Kidney tubule cell (primary cell): Measurements from ENCODE around the gene IRF2.

Experiments used
- DNase-seq: peaks from one replicate; pipeline ENCODE4 v3.0.0-alpha.2; 2018; ENCODE audit warnings: low spot score

The IRF2 gene

DNA sequence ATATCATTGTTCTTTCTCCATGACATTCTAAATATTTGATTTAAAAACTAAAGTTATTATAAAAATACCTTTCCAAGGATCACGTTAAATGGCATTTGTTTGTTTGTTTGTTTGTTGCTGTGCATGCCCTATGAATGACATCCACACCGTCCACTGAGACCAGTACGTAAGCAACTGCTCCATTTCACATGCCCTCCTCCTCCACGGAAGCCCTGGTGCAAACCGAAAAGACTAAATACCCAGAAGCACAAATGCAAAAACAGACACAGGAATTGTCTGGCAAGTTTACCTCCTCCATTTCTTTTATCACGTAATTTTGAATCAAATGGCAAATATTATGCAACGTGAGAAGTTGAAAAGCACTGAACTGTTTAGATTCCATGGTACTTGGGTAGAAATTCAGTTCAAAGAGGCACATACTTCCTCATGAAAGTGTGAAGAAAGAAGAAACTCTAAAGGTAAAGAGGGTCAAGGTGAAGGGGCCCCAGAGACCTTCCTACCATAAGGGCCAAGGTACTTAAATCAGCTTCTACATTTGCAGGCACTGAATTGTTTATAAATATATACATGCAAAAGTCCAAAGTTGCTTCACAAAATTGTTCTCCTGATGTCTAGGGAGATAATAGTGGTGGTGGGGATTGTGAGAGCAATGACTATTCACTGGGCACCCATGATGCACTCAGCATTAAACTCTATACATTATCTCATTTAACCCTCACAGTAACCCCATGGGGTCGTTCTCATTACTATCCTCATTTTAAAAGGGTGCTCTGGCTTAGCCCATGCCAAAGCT is 23.4 kb downstream of the IRF2 start:
- DNase-seq = no peak

GRCh38 chr4:184450045-184450444 is 24.3 kb downstream of the IRF2 start:
- DNase-seq = peak; percentile 10

DNA sequence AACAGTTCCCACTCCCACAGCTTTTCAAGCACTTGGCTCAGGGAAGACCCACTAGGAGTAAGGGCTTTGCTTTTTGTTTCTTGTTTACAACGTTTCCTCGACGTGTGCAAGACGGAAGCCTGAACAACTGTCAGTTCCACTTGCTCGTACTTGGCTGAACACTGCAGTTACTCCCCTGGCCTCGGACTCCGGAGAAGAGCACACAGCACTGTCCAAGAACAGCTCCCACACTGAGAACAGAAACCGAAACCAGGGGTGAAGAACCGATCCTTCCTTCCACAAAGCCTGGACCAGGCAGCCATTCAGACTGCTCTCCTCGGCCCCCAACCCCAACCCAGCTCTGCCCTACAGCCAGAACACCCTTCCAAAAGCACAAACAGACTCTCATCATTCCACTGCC is 25.5 kb downstream of the IRF2 start:
- peak; percentile 65 for DNase-seq

- DNase-seq = no peak
Measured at GRCh38 chr4:184448141-184448540, 26.2 kb downstream of the IRF2 start.

DNA sequence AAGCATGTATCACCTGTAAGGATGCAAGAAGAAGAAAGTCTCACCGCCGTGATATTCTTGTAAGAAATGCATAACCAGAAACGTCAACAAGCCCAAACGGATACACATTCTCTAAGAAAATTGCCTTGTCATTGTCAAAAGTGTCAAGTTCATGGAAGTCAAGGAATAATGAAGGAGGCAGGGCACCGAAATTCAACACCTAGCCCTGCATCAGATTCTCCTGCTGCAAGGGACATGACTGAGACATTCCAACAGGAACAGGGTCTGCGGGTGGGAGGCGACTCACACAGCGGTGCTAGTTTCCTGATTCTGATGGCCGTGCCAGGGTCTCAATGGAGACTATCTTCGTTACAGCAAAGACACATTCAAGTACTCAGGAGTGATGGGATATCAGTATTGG is 26.7 kb downstream of the IRF2 start:
- DNase-seq = no peak

- no peak for DNase-seq
Measured at GRCh38 chr4:184446132-184446658, 28.2 kb downstream of the IRF2 start.

DNA sequence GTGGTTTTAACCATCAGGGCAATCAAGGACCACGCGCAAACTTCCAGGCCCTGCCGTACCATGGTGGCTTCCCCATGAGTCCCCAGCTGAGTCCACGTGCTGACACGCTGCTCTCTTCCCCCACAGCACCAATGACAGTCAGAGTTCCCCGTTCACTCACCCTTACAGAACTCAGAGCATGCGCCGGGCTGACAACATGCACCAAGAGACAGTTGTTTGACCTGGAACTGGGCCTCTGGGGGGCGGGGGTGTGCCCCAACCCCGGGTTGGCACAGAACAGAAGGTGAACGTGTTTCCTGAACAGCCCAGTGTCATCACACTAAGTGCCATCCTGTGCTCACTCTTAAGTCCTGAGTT is 29.4 kb downstream of the IRF2 start:
- DNase-seq = no peak

- peak; percentile 44 for DNase-seq
Measured at GRCh38 chr4:184444215-184444952, 30.0 kb downstream of the IRF2 start.

- no peak for DNase-seq
Measured at GRCh38 chr4:184443318-184443717, 31.0 kb downstream of the IRF2 start.

GRCh38 chr4:184442314-184442635 is 32.1 kb downstream of the IRF2 start:
- no peak for DNase-seq

GRCh38 chr4:184441461-184442313 is 32.7 kb downstream of the IRF2 start:
- DNase-seq = no peak

DNA sequence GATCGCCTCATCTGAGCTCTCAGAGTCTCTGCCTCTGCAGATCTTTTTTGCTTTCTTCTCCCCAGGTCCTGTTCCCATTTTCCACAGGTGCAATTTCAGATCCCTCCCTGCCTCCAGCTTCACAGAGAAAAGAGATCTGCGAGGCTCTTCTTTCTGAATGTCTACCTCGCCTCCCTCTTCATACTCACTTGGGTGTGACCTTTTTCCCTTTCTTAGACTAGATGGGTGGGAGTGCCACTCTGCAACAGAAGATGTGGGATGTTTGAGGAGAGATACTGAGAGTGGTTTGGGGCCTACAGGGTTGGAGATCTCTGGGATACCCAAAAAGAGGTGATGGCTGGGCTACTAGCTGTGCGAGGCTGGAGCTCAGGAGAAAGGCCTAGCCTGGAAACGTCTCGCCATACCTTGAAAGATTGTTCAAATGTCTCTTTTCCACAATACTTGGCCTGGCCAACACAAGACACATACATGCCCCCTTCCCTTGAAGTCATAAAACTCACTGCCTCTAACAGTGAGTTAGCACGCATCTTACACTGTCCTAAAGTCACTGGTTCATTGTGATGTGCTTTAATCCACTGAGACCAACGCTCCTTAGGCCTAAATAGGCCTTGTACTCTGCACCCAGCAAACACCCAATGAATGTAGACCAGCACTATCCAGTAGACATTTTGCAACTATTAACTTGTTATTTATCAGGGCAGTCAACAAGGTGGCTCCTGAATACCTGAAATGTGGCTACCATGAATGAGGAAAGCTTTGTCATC is 33.6 kb downstream of the IRF2 start:
- DNase-seq = no peak

GRCh38 chr4:184439856-184440594 is 34.3 kb downstream of the IRF2 start:
- DNase-seq = peak; percentile 78

DNA sequence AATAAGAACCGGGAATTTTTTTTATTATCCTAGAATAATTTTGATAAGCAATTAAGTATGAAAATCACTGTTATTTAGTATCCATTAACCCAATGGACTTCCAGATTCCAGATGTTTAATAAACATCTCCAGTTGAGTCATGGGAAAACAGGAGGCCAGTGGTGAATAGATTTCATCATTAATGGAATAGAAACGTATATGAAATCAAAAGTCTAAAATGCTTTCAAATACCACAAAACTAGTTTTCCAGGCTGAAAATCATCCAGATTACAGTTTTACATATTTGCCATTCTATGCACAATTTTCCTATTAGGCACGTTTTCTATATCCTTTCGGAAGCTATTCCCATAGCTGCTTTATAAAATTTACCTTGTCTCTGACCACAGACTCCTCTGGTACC is 35.0 kb downstream of the IRF2 start:
- no peak for DNase-seq

GRCh38 chr4:184438375-184438774 is 36.0 kb downstream of the IRF2 start:
- no peak for DNase-seq

DNA sequence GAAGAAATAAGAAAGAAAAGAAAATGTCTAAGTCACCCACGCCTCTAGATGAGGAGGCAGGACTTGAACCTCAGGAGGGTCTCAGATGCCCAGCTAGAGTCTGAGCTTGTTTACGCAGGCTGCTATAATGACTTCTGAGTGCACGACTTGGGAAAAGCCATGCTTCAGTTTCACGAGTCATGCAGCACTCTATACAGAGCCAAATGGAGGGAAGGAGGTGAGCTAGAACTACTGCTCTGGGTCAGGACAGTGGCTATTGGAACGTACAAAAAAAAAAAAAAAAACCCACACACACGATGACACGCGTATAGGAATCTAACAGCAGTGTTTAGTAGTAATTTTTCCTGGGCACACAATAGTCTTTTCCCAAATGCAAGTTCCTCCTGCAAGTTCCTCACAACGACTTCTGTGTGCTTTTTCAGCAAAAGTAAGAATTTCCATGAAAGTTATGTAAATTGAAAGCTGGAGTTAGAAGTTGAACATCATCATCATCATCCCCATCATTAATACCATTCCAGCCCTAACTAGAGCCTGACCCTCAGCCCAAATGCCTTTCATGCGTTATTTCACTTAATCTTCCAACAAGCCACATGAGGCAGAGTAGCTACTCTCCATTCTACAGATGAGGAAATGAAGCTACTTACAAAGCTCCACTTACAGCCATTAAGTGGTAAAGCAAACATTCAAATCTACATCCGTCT is 36.6 kb downstream of the IRF2 start:
- DNase-seq = no peak

GRCh38 chr4:184434501-184435066 is 39.8 kb downstream of the IRF2 start:
- DNase-seq = no peak

- no peak for DNase-seq
Measured at GRCh38 chr4:184434021-184434420, 40.3 kb downstream of the IRF2 start.

GRCh38 chr4:184433258-184433892 is 41.0 kb downstream of the IRF2 start:
- DNase-seq = no peak
